ENCODE measurements around the gene TRAM1L1. TPM values are rescaled to one million over a fixed set of nuclear protein-coding genes. Genes with fewer than 3 reads are reported as not detected.

Gene TRAM1L1
- total and polyA plus RNA-seq, 2 of the 4 experiments (the other 2 are of a cell fraction) = 2.6 to 3.4 TPM

DNA sequence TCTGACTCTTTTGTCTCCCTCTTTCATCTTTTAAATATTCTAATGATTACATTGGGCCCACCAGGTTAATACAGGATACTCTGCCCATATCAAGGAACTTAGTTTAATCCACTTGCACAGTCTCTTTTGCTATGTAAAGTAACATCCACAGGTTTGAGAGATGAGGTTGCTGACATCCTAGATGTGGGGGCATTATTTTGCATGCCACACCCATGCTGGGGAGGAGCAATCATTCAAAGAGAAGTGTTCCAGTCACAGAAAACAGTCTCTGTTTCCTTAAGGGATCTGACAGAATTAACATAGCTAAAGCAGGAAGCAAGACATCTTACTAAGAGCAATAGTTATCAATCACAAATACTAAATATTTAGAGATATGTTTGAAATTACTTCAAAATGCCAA, 11.5 kb upstream of the TRAM1L1 start:
- no peak overlapping the region for H3K27ac ChIP-seq (ENCODE audit: insufficient read depth, low read length)
- intact Hi-C loops (cut with micrococcal nuclease) (no loop called here), dilution Hi-C loops (cut with HindIII; ENCODE audit: low sequenced_read_pairs, unreplicated experiment) (no loop called here), in situ Hi-C loops (cut with MboI; ENCODE audit: low sequenced_read_pairs) (no loop called here)
- no peaks in the 10 kb centered on the region for H3K36me3 ChIP-seq (ENCODE audit: control insufficient read depth, insufficient read depth, low read length)
- no peak overlapping the region for H2AFZ ChIP-seq (replicated peaks; ENCODE audit: low read length, poor library complexity)
- ChIA-PET CTCF (no interaction called here), POLR2A (ENCODE audit: unreplicated experiment) (no interaction called here)
- no peak overlapping the region for H3K14ac ChIP-seq (replicated peaks; ENCODE audit: low read depth, low read length)
- no peak overlapping the region for H3K4ac ChIP-seq (ENCODE audit: low read depth, low read length)
- H2BK5ac ChIP-seq (ENCODE audit: low read depth, low read length, poor library complexity, severe bottlenecking) = no peak overlapping the region
- no peak overlapping the region for H2BK15ac ChIP-seq (ENCODE audit: low read depth, low read length)
- H3K18ac ChIP-seq (ENCODE audit: low read depth, low read length) = no peak overlapping the region
- H3K4me3 ChIP-seq (ENCODE audit: insufficient read depth, low read depth, low read length) = no peak overlapping the region
- H4K5ac ChIP-seq (ENCODE audit: low read depth, low read length) = no peak overlapping the region
- H3K79me1 ChIP-seq (ENCODE audit: low read depth in 1 of 2, low read length in 2 of 2) = no peaks in the 10 kb centered on the region
- BruUV-seq (replicated peaks) = no TSS peak
- TF ChIP-seq, protein P1, sequence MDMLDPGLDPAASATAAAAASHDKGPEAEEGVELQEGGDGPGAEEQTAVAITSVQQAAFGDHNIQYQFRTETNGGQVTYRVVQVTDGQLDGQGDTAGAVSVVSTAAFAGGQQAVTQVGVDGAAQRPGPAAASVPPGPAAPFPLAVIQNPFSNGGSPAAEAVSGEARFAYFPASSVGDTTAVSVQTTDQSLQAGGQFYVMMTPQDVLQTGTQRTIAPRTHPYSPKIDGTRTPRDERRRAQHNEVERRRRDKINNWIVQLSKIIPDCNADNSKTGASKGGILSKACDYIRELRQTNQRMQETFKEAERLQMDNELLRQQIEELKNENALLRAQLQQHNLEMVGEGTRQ (IDR thresholded peaks at IDR 0.05; ENCODE audit: low read depth, low read length) = no peak
- TF ChIP-seq, protein P2, sequence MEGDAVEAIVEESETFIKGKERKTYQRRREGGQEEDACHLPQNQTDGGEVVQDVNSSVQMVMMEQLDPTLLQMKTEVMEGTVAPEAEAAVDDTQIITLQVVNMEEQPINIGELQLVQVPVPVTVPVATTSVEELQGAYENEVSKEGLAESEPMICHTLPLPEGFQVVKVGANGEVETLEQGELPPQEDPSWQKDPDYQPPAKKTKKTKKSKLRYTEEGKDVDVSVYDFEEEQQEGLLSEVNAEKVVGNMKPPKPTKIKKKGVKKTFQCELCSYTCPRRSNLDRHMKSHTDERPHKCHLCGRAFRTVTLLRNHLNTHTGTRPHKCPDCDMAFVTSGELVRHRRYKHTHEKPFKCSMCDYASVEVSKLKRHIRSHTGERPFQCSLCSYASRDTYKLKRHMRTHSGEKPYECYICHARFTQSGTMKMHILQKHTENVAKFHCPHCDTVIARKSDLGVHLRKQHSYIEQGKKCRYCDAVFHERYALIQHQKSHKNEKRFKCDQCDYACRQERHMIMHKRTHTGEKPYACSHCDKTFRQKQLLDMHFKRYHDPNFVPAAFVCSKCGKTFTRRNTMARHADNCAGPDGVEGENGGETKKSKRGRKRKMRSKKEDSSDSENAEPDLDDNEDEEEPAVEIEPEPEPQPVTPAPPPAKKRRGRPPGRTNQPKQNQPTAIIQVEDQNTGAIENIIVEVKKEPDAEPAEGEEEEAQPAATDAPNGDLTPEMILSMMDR (conservative IDR thresholded peaks at IDR 0.05; ENCODE audit: low read depth, low read length) = no peak
- TF ChIP-seq SMC3 (IDR thresholded peaks at IDR 0.05; ENCODE audit: low read depth, low read length) = no peak
- no peak for TF ChIP-seq CHD1 (IDR thresholded peaks at IDR 0.05; ENCODE audit: low read depth, low read length)
- no peak for TF ChIP-seq POLR2A (IDR thresholded peaks at IDR 0.05; ENCODE audit: low read depth, low read length)
- TF ChIP-seq RFX5 (IDR thresholded peaks at IDR 0.05; ENCODE audit: low read depth, low read length) = no peak
- no peak for TF ChIP-seq FOS (IDR thresholded peaks at IDR 0.05; ENCODE audit: low read depth, low read length)
- no peak for TF ChIP-seq MAFK (IDR thresholded peaks at IDR 0.05; ENCODE audit: low read depth, low read length)
- no peak overlapping the region for H4K91ac ChIP-seq (ENCODE audit: insufficient read depth, low read depth, low read length)
- no peak overlapping the region for H2AK9ac ChIP-seq (replicated peaks; ENCODE audit: low read depth, low read length, poor library complexity)
- ATAC-seq (ENCODE audit: low read depth) (no peak), DNase-seq (no peak)
- H2BK20ac ChIP-seq (ENCODE audit: low read depth, low read length) = no peak overlapping the region
- no peaks in the 10 kb centered on the region for H3K9me3 ChIP-seq (ENCODE audit: control insufficient read depth, insufficient read depth, low read length)
- no peaks in the 10 kb centered on the region for H3K4me1 ChIP-seq (ENCODE audit: control insufficient read depth, insufficient read depth, low read length)
- H3K4me2 ChIP-seq (ENCODE audit: low read depth, low read length) = no peak overlapping the region
- no peak overlapping the region for H3K9ac ChIP-seq (ENCODE audit: low read depth, low read length)
- H4K8ac ChIP-seq (ENCODE audit: low read depth in 2 of 2, low read length in 2 of 2) = no peak overlapping the region
- H2BK120ac ChIP-seq (ENCODE audit: low read depth, low read length) = no peak overlapping the region
- H4K20me1 ChIP-seq (ENCODE audit: insufficient read depth, low read length) = no peaks in the 10 kb centered on the region
- H3K56ac ChIP-seq (ENCODE audit: extremely low read depth, insufficient read depth, low read length) = no peak overlapping the region
- H2AK5ac ChIP-seq (ENCODE audit: low read depth, low read length) = no peak overlapping the region
- no peak overlapping the region for H3K23ac ChIP-seq (ENCODE audit: low read depth, low read length)
- no peaks in the 10 kb centered on the region for H3K9me1 ChIP-seq (ENCODE audit: insufficient read depth, low read length)
- no peaks in the 10 kb centered on the region for H3K27me3 ChIP-seq (ENCODE audit: control insufficient read depth, insufficient read depth, low read length)

All from IMR-90 (cell line).